GM12878 (cell line): ENCODE results near the gene ATRNL1. TPM values are rescaled to one million over a fixed set of nuclear protein-coding genes. Genes with fewer than 3 reads are reported as not detected.

Experiments
- ATAC-seq: fragments of 200-7000 bp; cut with Tn5 transposase; 3 replicates; pipeline ENCODE4 v1.9.1; 2020; ENCODE audit warnings: mild to moderate bottlenecking, moderate library complexity
- BruUV-seq: library from RNA; stranded (reverse); fragments of 400-500 nt; replicated peaks from 2 replicates; lab custom pipeline; 2021; lab: Mats Ljungman, UMichigan
- CTCF ChIA-PET: fragments of 300-600 bp; sonication (Branson Sonifier 250); formaldehyde crosslinking; extraction: SDS; loops from one replicate; lab custom pipeline; 2021; ENCODE audit warnings: inconsistent platforms; lab: Yijun Ruan, JAX
- POLR2A ChIA-PET: fragments of 350-600 bp; formaldehyde crosslinking; extraction: SDS; loops from one replicate; lab custom pipeline; 2021; ENCODE audit warnings: inconsistent platforms; lab: Charles Lee
- RAD21 ChIA-PET: fragments of 300-600 bp; sonication (Branson Sonifier 250); formaldehyde crosslinking; loops from one replicate; lab custom pipeline; 2023; ENCODE audit warnings: antibody characterized with exemption; ENCODE audit not compliant: unreplicated experiment; lab: Charles Lee
- SMC1A ChIA-PET: fragments of 300-600 bp; sonication (Branson Sonifier 250); formaldehyde crosslinking; loops from one replicate; lab custom pipeline; 2023; ENCODE audit not compliant: unreplicated experiment, uncharacterized antibody; lab: Charles Lee
- DNase-seq: peaks from one replicate; pipeline ENCODE4 v3.0.0-alpha.2; 2011; ENCODE audit warnings: low read depth, low spot score
- FAIRE-seq: peaks from 3 replicates; lab custom pipeline; 2011; peaks lifted over from hg19 to GRCh38; lab: Jason Lieb, UNC
- H2AFZ ChIP-seq: 2 replicates; pipeline ENCODE4 v1.6.0; 2011; ENCODE audit warnings: low read depth, low read length, control low read depth; ENCODE audit not compliant: control insufficient read depth
- H3K27ac ChIP-seq: 2 replicates; pipeline ENCODE4 v1.5.1; 2011; ENCODE audit warnings: control low read depth; ENCODE audit not compliant: control insufficient read depth, insufficient read depth
- H3K27me3 ChIP-seq, 2 experiments: replicated peaks in 1 of 2; 2 replicates each; pipeline versions ENCODE4 v1.6.0 to v1.6.1; 2011; ENCODE audit warnings: low read length in 1 of 2; ENCODE audit not compliant: control insufficient read depth in 2 of 2, insufficient read depth in 2 of 2
- H3K36me3 ChIP-seq, 2 experiments: 2 replicates each; pipeline ENCODE4 v1.5.1; 2011; ENCODE audit warnings: low read length in 1 of 2; ENCODE audit not compliant: control insufficient read depth in 2 of 2, insufficient read depth in 2 of 2
- H3K4me1 ChIP-seq: 2 replicates; pipeline ENCODE4 v1.6.1; 2011; ENCODE audit warnings: mild to moderate bottlenecking, low read length, moderate library complexity, mixed read lengths; ENCODE audit not compliant: control insufficient read depth, insufficient read depth
- H3K4me2 ChIP-seq: 2 replicates; pipeline ENCODE4 v1.6.0; 2011; ENCODE audit warnings: control low read depth; ENCODE audit not compliant: control insufficient read depth, insufficient read depth
- H3K4me3 ChIP-seq: fragments of 200-600 bp; sonication (generic); 2 replicates; pipeline ENCODE4 v1.5.1; 2016
- H3K79me2 ChIP-seq: 2 replicates; pipeline ENCODE4 v1.6.0; 2011; ENCODE audit warnings: low read length; ENCODE audit not compliant: control insufficient read depth, insufficient read depth
- H3K9ac ChIP-seq: 2 replicates; pipeline ENCODE4 v1.8.0; 2011; ENCODE audit warnings: low read length, control low read depth, mixed read lengths; ENCODE audit not compliant: control insufficient read depth, insufficient read depth
- H3K9me3 ChIP-seq: replicated peaks from 3 replicates; pipeline ENCODE4 v1.5.1; 2011; ENCODE audit warnings: mild to moderate bottlenecking, low read length; ENCODE audit not compliant: control insufficient read depth, insufficient read depth
- H4K20me1 ChIP-seq: 2 replicates; pipeline ENCODE4 v1.6.0; 2011; ENCODE audit not compliant: control insufficient read depth, insufficient read depth
- FOXK2 ChIP-seq: fragments of 450-650 bp; IDR thresholded peaks from 2 replicates; pipeline ENCODE4 v1.6.1; 2017; ENCODE audit warnings: mild to moderate bottlenecking, moderate library complexity
- HDAC2 ChIP-seq: fragments of 200-600 bp; sonication (generic); IDR thresholded peaks from 2 replicates; pipeline ENCODE4 v1.6.1; 2017
- KAT2A ChIP-seq: conservative IDR thresholded peaks from 2 replicates; pipeline ENCODE4 v1.6.1; 2011; ENCODE audit warnings: low read depth, low read length; ENCODE audit not compliant: control insufficient read depth
- POLR2A ChIP-seq: IDR thresholded peaks from 2 replicates; pipeline ENCODE4 v1.6.1; 2011; ENCODE audit warnings: low read depth, mild to moderate bottlenecking, low read length
- SMARCA5 ChIP-seq: fragments of 450-650 bp; IDR thresholded peaks from 2 replicates; pipeline ENCODE4 v1.6.1; 2017; ENCODE audit warnings: mild to moderate bottlenecking
- SMC3 ChIP-seq: IDR thresholded peaks from 2 replicates; pipeline ENCODE4 v1.6.1; 2011; ENCODE audit warnings: low read length, improper control_type of control experiment, borderline replicate concordance
- ZNF24 ChIP-seq: fragments of 450-650 bp; IDR thresholded peaks from 2 replicates; pipeline ENCODE4 v1.6.1; 2017; ENCODE audit warnings: antibody characterized with exemption, mild to moderate bottlenecking
- WGBS: methylation state at CpG from one replicate; pipeline ENCODE4 v1.1.6; 2016; ENCODE audit warnings: low lambda C conversion rate; ENCODE audit not compliant: insufficient replicate concordance, insufficient coverage; ENCODE audit errors: missing lambda C conversion rate; 5-methylcytosine and 5-hydroxymethylcytosine counted together
- in situ Hi-C: fragments of 300-500 bp; cut with MboI; formaldehyde crosslinking; loops from 9 replicates; pipeline ENCODE4 v1.14.3; 2018; ENCODE audit warnings: mixed read lengths
- intact Hi-C: fragments of 100-400 bp; cut with micrococcal nuclease; formaldehyde crosslinking; loops from one replicate; pipeline ENCODE4 v1.14.2; 2022; ENCODE audit not compliant: unreplicated experiment
- polyA plus RNA-seq, 11 experiments: library from polyadenylated mRNA; depleted of rRNA in 4 of 11; unstranded in 6 of 11; stranded (reverse) in 5 of 11; fragments of >200 nt; fragmentation: Nextera tagmentation in 4 of 11; fragmentation: Illumina TruSeq in 1 of 11; extraction: Ambion mirVana in 4 of 11; extraction: Trizol in 1 of 11; gene quantifications; 1 replicate in 1 of 11; 2 replicates in 10 of 11; pipeline versions ENCODE4 v1.2.1 to v1.2.3, GENCODE V29; 2011 to 2016; ENCODE audit warnings: inconsistent platforms in 2 of 11, missing spikeins in 2 of 11, low read depth in 1 of 11
- total RNA-seq, 4 experiments: library from RNA; depleted of rRNA in 3 of 4; stranded (reverse); fragments of >200 nt in 3 of 4; fragmentation: Illumina TruSeq in 1 of 4; extraction: Trizol in 1 of 4; gene quantifications; 2 replicates each; pipeline versions ENCODE4 v1.2.1 to v1.2.3, GENCODE V29; 2013 to 2021
- TF ChIP-seq, protein P1 (sequence below): IDR thresholded peaks from 2 replicates; pipeline ENCODE4 v1.6.1; 2011; ENCODE audit warnings: low read depth, low read length, improper control_type of control experiment, borderline replicate concordance
- TF ChIP-seq, protein P2 (sequence below): fragments of 450-650 bp; formaldehyde crosslinking; IDR thresholded peaks from 2 replicates; pipeline ENCODE4 v1.4.0; 2020; ENCODE audit warnings: mild to moderate bottlenecking, moderate library complexity
- TF ChIP-seq, protein P3 (sequence below): fragments of 450-650 bp; IDR thresholded peaks from 2 replicates; pipeline ENCODE4 v1.6.1; 2016; ENCODE audit warnings: mild to moderate bottlenecking, moderate library complexity, borderline replicate concordance

The ATRNL1 gene
- total and polyA plus RNA-seq, 10 of the 15 experiments (the other 5 are each of a cell fraction or from before 2014, with no cell fraction given), result 0.03 to 1.4 (median 0.34) TPM

DNA sequence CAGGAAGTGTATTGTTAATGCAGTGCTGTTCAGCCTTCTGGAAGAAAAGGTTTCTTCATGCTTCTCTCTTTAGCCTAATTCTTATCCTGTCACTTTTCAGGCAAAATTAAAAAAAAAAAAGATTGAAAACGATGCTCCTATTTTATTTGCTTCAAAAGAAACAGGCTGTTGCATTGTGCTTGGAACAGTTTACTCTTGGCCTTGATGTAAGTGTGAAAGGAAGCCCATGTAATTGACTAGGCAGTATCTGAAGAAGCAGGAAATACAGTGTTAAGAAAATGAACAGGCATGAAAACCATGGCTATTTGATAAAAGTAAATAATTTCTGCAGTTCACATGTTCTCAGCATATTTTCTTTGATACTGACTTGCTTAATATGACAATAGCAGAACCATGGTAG, 40.4 kb upstream of the ATRNL1 start:
- ChIA-PET CTCF (no interaction called here), RAD21 (no interaction called here), POLR2A (no interaction called here), SMC1A (no interaction called here)
- H3K4me1 ChIP-seq, result no peaks in the 10 kb centered on the region
- no peak overlapping the region for H2AFZ ChIP-seq
- no peak for FAIRE-seq
- H3K4me3 ChIP-seq, result no peak overlapping the region
- H3K4me2 ChIP-seq, result no peak overlapping the region
- intact Hi-C loops, result no loop called here
- no peaks in the 10 kb centered on the region; a peak in 1 of 4 replicates for H3K27me3 ChIP-seq
- no peak for TF ChIP-seq POLR2A
- TF ChIP-seq, protein P1, sequence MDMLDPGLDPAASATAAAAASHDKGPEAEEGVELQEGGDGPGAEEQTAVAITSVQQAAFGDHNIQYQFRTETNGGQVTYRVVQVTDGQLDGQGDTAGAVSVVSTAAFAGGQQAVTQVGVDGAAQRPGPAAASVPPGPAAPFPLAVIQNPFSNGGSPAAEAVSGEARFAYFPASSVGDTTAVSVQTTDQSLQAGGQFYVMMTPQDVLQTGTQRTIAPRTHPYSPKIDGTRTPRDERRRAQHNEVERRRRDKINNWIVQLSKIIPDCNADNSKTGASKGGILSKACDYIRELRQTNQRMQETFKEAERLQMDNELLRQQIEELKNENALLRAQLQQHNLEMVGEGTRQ, result no peak
- TF ChIP-seq KAT2A, result no peak
- no peak for TF ChIP-seq HDAC2
- BruUV-seq, result no TSS peak
- no peaks in the 10 kb centered on the region for H3K9me3 ChIP-seq
- no peak for DNase-seq
- ATAC-seq, result no peak
- no peaks in the 10 kb centered on the region for H3K36me3 ChIP-seq
- no peak overlapping the region for H3K9ac ChIP-seq
- H4K20me1 ChIP-seq, result no peaks in the 10 kb centered on the region
- H3K79me2 ChIP-seq, result no peaks in the 10 kb centered on the region
- WGBS, result 8% methylated on average over 1 of the region's 1 CpG
- H3K27ac ChIP-seq, result no peak overlapping the region
- in situ Hi-C loops, result no loop called here

DNA sequence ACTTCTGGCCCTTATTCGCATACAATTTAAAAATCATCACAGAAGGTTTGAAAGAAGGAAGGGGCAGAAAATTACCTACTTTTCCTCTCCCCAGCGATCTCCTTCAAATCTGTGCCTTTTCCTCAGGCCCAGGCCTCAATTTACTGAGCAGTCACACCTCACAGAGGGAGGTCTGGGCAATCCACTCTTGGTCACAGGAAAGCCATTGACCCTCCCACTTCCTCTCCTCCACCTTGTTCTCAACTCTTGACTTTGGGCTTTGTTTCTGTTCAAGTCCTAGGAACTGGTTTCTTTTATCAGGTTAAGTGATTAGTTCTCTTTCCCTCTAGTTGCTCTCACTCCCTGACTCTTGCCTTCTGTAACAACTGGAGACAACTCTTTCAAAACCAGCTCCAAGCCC, 37.0 kb upstream of the ATRNL1 start:
- H3K27ac ChIP-seq, result no peak overlapping the region
- intact Hi-C loops, result no loop called here
- H3K4me2 ChIP-seq, result no peak overlapping the region
- no peak overlapping the region for H3K9ac ChIP-seq
- SMC1A ChIA-PET, result no interaction called here
- in situ Hi-C loops, result no loop called here
- H2AFZ ChIP-seq, result no peak overlapping the region
- FAIRE-seq (no peak), ATAC-seq (no peak), DNase-seq (no peak)
- 58% methylated on average over 2 of the region's 2 CpGs for WGBS
- H3K4me1 ChIP-seq, result no peaks in the 10 kb centered on the region
- no TSS peak for BruUV-seq
- H4K20me1 ChIP-seq, result no peaks in the 10 kb centered on the region
- POLR2A ChIA-PET, result no interaction called here
- no peaks in the 10 kb centered on the region for H3K9me3 ChIP-seq
- H3K27me3 ChIP-seq, result no peaks in the 10 kb centered on the region; a peak in 1 of 4 replicates
- no peak overlapping the region for H3K4me3 ChIP-seq
- RAD21 ChIA-PET, result no interaction called here
- H3K79me2 ChIP-seq, result no peaks in the 10 kb centered on the region
- no peaks in the 10 kb centered on the region for H3K36me3 ChIP-seq
- CTCF ChIA-PET, result interaction anchor here (1.3 kb wide), 1 partner anchor 14 kb away, joined by 3 read pairs; no protein-coding TSS in a partner anchor
- TF ChIP-seq SMC3, result no peak
- TF ChIP-seq, protein P2, sequence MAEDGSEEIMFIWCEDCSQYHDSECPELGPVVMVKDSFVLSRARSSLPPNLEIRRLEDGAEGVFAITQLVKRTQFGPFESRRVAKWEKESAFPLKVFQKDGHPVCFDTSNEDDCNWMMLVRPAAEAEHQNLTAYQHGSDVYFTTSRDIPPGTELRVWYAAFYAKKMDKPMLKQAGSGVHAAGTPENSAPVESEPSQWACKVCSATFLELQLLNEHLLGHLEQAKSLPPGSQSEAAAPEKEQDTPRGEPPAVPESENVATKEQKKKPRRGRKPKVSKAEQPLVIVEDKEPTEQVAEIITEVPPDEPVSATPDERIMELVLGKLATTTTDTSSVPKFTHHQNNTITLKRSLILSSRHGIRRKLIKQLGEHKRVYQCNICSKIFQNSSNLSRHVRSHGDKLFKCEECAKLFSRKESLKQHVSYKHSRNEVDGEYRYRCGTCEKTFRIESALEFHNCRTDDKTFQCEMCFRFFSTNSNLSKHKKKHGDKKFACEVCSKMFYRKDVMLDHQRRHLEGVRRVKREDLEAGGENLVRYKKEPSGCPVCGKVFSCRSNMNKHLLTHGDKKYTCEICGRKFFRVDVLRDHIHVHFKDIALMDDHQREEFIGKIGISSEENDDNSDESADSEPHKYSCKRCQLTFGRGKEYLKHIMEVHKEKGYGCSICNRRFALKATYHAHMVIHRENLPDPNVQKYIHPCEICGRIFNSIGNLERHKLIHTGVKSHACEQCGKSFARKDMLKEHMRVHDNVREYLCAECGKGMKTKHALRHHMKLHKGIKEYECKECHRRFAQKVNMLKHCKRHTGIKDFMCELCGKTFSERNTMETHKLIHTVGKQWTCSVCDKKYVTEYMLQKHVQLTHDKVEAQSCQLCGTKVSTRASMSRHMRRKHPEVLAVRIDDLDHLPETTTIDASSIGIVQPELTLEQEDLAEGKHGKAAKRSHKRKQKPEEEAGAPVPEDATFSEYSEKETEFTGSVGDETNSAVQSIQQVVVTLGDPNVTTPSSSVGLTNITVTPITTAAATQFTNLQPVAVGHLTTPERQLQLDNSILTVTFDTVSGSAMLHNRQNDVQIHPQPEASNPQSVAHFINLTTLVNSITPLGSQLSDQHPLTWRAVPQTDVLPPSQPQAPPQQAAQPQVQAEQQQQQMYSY (CRISPR knock-in tag), result no peak
- TF ChIP-seq, protein P3, sequence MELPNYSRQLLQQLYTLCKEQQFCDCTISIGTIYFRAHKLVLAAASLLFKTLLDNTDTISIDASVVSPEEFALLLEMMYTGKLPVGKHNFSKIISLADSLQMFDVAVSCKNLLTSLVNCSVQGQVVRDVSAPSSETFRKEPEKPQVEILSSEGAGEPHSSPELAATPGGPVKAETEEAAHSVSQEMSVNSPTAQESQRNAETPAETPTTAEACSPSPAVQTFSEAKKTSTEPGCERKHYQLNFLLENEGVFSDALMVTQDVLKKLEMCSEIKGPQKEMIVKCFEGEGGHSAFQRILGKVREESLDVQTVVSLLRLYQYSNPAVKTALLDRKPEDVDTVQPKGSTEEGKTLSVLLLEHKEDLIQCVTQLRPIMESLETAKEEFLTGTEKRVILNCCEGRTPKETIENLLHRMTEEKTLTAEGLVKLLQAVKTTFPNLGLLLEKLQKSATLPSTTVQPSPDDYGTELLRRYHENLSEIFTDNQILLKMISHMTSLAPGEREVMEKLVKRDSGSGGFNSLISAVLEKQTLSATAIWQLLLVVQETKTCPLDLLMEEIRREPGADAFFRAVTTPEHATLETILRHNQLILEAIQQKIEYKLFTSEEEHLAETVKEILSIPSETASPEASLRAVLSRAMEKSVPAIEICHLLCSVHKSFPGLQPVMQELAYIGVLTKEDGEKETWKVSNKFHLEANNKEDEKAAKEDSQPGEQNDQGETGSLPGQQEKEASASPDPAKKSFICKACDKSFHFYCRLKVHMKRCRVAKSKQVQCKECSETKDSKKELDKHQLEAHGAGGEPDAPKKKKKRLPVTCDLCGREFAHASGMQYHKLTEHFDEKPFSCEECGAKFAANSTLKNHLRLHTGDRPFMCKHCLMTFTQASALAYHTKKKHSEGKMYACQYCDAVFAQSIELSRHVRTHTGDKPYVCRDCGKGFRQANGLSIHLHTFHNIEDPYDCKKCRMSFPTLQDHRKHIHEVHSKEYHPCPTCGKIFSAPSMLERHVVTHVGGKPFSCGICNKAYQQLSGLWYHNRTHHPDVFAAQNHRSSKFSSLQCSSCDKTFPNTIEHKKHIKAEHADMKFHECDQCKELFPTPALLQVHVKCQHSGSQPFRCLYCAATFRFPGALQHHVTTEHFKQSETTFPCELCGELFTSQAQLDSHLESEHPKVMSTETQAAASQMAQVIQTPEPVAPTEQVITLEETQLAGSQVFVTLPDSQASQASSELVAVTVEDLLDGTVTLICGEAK, result no peak
- TF ChIP-seq SMARCA5, result no peak
- TF ChIP-seq POLR2A, result no peak
- TF ChIP-seq ZNF24, result no peak
- TF ChIP-seq FOXK2, result no peak
